Prostate gland (tissue), 2 donors: ENCODE data around the gene IL25. TPM values are rescaled to one million over a fixed set of nuclear protein-coding genes. Genes with fewer than 3 reads are reported as not detected.

Source experiments
- DNase-seq: peaks from one replicate; pipeline ENCODE4 v3.0.0-alpha.2; 2019; ENCODE audit warnings: low spot score
- H3K27ac ChIP-seq, 2 donors: fragments of 200-600 bp; sonication (generic); 2 replicates each; pipeline ENCODE4 v1.5.1; 2017 to 2019
- H3K27me3 ChIP-seq: fragments of 200-600 bp; sonication (generic); replicated peaks from 2 replicates; pipeline ENCODE4 v1.5.1; 2019; ENCODE audit not compliant: insufficient read depth
- H3K36me3 ChIP-seq, 2 donors: fragments of 200-600 bp; sonication (generic); 1 replicate in 1 of 2; 2 replicates in 1 of 2; pipeline versions ENCODE4 v1.5.1 to v1.8.1; 2017 to 2019
- H3K4me1 ChIP-seq: fragments of 200-600 bp; sonication (generic); replicated peaks from 2 replicates; pipeline ENCODE4 v1.5.1; 2019
- H3K4me3 ChIP-seq, 2 donors: fragments of 200-600 bp; sonication (generic); 2 replicates each; pipeline ENCODE4 v1.5.1; 2017 to 2019
- H3K9me3 ChIP-seq: fragments of 200-600 bp; sonication (generic); 2 replicates; pipeline ENCODE4 v1.5.1; 2017
- CTCF ChIP-seq, 4 experiments: fragments of 200-600 bp in 2 of 4; fragments of 450-650 bp in 2 of 4; sonication (generic) in 2 of 4; IDR thresholded peaks; 1 replicate in 3 of 4; 2 replicates in 1 of 4; pipeline ENCODE4 v1.5.1; 2016 to 2019; ENCODE audit warnings: antibody characterized with exemption in 4 of 4, mild to moderate bottlenecking in 2 of 4, moderate library complexity in 2 of 4
- POLR2A ChIP-seq: fragments of 450-650 bp; IDR thresholded peaks from one replicate; pipeline ENCODE4 v1.6.1; 2016; ENCODE audit warnings: antibody characterized with exemption, mild to moderate bottlenecking
- POLR2AphosphoS5 ChIP-seq: sonication (generic); formaldehyde crosslinking; IDR thresholded peaks from one replicate; pipeline ENCODE4 v1.6.1; 2017; ENCODE audit warnings: antibody characterized with exemption
- WGBS: methylation state at CpG from one replicate; pipeline ENCODE4 v1.1.5; 2018; 5-methylcytosine and 5-hydroxymethylcytosine counted together
- intact Hi-C: fragments of 100-400 bp; cut with DNase I; formaldehyde crosslinking; loops from one replicate; pipeline ENCODE4 v1.14.2; 2022
- total RNA-seq, 2 donors: library from RNA; depleted of rRNA; stranded (reverse); fragments of >200 nt; gene quantifications; one replicate each; pipeline ENCODE4 v1.1.0, GENCODE V29; 2016

The IL25 gene
- total RNA-seq, 2 donors from 2014 or later, result not detected

- H3K4me1 ChIP-seq, result no peaks in the 10 kb centered on the region
- WGBS, result 80% methylated on average over 10 of the region's 10 CpGs
- intact Hi-C loops, result no loop called here
- no peak overlapping the region for H3K4me3 ChIP-seq
- no peaks in the 10 kb centered on the region for H3K27me3 ChIP-seq
- DNase-seq, result no peak
- H3K36me3 ChIP-seq, result no peaks in the 10 kb centered on the region
- TF ChIP-seq POLR2AphosphoS5, result no peak
- no peak for TF ChIP-seq CTCF (IDR thresholded peaks at IDR 0.05)
- TF ChIP-seq POLR2A, result no peak
- H3K27ac ChIP-seq, result no peak overlapping the region
- H3K9me3 ChIP-seq, result no peaks in the 10 kb centered on the region
Observed at GRCh38 chr14:23405096-23405495, 32.5 kb downstream of the IL25 start.

- no peaks in the 10 kb centered on the region for H3K9me3 ChIP-seq
- no peak overlapping the region for H3K27ac ChIP-seq
- H3K36me3 ChIP-seq, result no peaks in the 10 kb centered on the region
- no peaks in the 10 kb centered on the region for H3K27me3 ChIP-seq
- no peaks in the 10 kb centered on the region for H3K4me1 ChIP-seq
- DNase-seq, result no peak
- intact Hi-C loops, result no loop called here
- TF ChIP-seq POLR2AphosphoS5 (no peak), CTCF (IDR thresholded peaks at IDR 0.05) (no peak), POLR2A (no peak)
- WGBS, result 92% methylated on average over 13 of the region's 13 CpGs
- no peak overlapping the region for H3K4me3 ChIP-seq
Observed at GRCh38 chr14:23405516-23406025, 33.0 kb downstream of the IL25 start.

GRCh38 chr14:23406244-23406643 lies 33.6 kb downstream of the IL25 start:
- DNase-seq, result no peak
- no peak overlapping the region for H3K27ac ChIP-seq
- no peaks in the 10 kb centered on the region for H3K4me1 ChIP-seq
- H3K9me3 ChIP-seq, result no peaks in the 10 kb centered on the region
- intact Hi-C loops, result no loop called here
- 29% methylated on average over 4 of the region's 4 CpGs for WGBS
- no peak overlapping the region for H3K4me3 ChIP-seq
- H3K36me3 ChIP-seq, result no peaks in the 10 kb centered on the region
- TF ChIP-seq POLR2AphosphoS5 (no peak), POLR2A (no peak), CTCF (IDR thresholded peaks at IDR 0.05) (no peak)
- H3K27me3 ChIP-seq, result no peaks in the 10 kb centered on the region

- Histone ChIP-seq H3K9me3 (no peaks in the 10 kb centered on the region), H3K36me3 (no peaks in the 10 kb centered on the region), H3K27ac (no peak overlapping the region), H3K4me1 (no peaks in the 10 kb centered on the region), H3K27me3 (no peaks in the 10 kb centered on the region), H3K4me3 (no peak overlapping the region)
- intact Hi-C loops, result no loop called here
- no peak for DNase-seq
- TF ChIP-seq POLR2AphosphoS5, result no peak
- TF ChIP-seq CTCF (IDR thresholded peaks at IDR 0.05), result no peak
- TF ChIP-seq POLR2A, result no peak
- 92% methylated on average over 15 of the region's 15 CpGs for WGBS
Observed at GRCh38 chr14:23406725-23407355, 34.2 kb downstream of the IL25 start.
